MV-4-11 (cell line): ENCODE data around the gene AMN.

Source experiments
- DNase-seq: peaks from one replicate; lab custom pipeline; 2025; lab: John Stamatoyannopoulos, UW

The AMN gene

DNA sequence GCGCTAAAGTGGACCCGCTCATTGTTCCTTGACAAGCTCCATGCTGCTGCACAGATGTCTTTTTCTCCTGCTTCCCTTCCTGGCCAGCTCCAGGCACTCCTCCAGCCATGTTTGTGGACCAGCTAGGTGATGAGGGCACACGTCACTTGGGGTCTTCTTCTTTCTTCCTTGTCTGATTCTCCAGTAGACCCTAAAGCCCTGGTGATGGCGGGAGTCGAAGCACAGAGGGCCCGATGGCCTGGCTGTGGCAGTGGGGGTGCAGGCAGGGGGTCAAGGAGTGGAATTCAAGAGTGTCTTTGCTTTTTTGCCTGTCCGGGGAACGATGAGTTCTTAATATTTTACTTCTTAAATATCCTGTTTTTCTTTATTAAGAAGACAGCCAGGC, 23.0 kb upstream of the AMN start:
- no peak for DNase-seq

DNA sequence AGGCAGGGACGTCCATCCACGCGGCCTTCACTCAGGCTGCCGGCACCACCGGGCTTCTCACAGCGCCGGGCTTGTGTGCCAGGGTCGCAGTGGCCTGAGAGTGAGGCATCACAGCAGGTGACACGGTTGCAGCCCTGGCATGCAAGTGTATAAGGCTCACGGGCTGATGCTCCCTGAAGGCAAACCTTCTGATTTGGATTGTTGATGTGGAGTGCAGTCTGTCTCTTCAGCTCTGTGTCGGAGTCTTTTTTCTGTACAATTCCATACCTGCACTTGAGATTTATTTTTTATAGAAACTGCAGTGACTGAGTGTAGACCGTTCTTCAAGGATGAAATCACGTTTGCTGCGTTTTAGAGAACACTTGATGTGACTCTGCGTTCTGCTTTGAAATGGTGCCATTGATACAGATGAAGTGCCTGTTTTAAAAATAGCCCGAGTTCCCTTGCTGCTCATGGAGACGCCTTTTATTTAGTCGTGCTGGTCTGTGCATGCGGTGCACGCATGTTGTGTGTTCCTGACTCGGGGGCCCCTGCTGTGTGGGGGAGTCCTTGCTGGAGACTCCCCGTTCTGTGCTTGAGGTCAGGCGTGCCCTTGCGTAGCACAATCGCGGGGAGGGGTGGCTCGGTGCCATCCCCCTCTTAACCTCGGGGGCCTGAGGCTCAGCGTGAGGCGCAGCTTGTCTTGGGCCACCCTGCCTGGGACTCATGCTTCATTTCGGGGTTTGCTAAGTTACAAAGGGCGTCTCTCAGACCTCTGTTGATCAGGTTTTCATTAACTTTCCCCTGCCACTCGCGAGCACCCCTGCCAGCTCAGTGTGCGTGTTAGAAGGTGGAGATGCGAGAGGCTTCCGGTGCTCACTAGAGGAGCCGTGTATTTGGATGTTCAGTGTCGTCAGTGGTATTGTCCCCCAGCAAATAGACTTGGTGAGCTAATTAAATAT, 21.6 kb upstream of the AMN start:
- no peak for DNase-seq

DNA sequence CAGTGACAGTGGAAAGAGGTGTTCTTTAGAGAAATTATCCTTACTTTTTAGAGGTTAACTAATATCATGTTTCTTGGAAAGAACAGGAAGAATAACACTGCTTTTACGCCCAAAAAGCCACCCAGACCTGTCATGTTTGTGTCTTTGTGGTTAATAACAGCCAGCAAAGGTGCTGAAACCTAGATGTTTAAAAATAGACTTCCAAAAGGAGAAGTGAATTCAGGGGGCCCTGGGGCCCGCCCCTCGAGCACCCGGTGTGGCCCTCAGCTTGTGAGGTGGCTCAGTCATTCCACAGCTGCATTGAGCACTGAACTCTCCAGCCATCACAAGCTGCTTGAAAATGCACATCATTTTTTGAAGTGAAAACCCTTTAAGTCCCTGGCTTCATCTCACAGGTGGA, 20.8 kb upstream of the AMN start:
- peak; percentile 49 for DNase-seq

DNA sequence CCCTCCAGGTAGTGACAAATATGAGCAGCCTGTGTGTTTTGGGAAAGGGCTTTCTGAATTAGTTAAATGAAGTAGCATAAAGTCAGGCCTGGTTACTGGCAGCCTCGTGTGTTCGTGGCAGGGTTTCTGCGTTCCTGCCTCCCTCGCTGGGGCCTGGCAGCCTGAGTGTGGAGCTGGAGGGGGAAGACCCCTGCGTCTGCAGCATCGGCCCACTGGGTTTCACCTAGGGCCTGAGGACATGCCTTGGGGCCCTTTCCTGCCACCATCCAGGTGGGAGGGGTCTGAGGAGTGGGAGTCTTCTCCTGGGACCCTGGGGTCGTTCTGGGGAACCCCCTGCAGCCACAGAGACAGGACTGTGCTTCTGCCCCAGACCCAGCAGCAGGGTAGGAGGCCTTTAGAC, 20.4 kb upstream of the AMN start:
- no peak for DNase-seq

DNA sequence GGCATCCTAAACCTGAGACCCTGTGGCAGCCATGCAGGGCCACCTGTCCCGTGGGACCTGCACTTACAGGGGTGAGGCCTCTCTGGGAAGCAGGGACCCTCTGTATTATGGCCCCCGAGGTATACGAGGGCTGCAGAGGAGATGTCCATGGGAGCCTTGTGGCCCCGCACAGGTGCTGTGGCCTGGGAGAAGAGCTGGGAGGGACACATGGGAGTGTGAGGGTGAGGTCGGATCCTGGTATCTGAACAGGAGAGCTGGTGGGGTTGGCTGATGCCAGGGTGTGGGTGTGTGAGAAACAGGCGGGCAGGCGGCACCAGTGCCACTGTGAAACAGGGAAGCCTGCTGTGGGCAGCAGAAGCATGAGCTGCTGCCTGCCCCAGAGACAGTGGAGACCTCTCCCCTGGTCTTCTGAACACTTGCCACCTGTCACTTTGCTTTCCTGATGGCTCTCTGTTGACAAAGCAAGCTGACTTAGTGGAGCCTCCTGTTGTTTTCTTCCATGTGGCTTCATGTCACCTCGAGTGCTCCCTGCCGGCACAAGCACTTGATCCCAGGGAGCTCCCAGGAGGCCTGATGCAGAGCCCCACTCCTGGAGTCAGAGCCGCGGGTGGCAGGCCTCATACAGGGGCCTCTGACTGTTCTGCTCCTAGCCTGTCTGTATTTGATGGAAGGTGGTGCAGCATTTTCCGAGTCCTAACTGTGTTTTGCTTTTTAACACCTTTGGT, 19.8 kb upstream of the AMN start:
- DNase-seq = no peak

DNA sequence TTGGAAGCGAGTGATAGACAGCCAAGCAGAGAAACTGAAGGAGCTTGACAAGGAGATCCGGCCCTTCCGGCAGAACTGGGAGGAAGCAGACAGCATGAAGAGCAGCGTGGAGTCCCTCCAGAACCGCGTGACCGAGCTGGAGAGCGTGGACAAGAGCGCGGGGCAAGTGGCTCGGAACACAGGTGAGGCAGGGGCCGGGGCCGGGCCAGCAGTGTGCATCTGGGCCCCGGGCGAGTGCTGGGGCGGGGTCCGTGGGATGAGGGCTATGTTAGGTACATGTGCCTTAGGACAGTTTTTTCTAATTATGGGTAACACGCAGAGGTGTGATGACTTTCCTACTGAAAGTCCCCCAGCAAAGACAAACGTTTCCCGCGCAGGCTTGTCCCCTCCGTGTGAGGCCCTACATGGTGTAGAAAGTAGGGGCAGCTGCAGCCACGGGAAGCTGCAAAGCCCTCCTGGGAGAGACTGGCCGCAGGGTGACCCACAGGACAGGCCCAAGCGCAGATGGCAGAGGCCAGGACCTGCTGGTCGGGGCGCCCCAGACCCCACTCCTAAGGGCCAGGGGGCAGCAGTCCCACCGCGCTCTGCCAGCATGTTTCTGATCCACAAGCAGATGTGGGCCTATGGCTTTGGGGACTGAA, 19.1 kb upstream of the AMN start:
- no peak for DNase-seq

DNA sequence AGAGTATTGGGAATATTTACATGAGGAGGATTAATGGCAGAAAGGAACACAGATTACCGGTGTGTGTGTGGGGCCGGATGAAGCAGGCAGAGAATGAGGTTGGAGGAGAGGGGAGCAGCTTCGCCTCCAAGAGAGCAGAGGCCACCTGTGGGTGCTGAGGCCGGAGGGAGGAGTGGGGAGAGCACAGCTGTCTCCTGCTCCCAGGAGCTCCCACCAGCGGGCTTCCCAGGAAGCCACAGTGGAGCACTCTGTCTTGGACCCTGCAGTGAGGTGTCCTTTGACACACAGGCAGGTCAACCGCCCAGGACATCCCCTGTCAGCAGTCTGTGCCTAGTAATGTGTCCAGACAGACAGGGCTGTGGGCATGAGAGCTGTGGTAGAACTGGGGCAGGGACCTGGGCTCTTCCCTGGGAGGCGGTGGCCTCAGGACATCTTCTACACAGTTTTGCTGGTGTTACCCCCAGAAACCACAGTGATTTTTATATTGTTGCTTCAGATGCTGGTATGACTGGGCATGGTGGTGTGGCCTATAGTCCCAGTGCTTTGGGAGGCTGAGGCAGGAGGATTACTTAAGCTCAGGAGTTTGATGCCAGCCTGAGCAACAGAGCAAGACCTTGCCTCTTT, 18.5 kb upstream of the AMN start:
- no peak for DNase-seq

DNA sequence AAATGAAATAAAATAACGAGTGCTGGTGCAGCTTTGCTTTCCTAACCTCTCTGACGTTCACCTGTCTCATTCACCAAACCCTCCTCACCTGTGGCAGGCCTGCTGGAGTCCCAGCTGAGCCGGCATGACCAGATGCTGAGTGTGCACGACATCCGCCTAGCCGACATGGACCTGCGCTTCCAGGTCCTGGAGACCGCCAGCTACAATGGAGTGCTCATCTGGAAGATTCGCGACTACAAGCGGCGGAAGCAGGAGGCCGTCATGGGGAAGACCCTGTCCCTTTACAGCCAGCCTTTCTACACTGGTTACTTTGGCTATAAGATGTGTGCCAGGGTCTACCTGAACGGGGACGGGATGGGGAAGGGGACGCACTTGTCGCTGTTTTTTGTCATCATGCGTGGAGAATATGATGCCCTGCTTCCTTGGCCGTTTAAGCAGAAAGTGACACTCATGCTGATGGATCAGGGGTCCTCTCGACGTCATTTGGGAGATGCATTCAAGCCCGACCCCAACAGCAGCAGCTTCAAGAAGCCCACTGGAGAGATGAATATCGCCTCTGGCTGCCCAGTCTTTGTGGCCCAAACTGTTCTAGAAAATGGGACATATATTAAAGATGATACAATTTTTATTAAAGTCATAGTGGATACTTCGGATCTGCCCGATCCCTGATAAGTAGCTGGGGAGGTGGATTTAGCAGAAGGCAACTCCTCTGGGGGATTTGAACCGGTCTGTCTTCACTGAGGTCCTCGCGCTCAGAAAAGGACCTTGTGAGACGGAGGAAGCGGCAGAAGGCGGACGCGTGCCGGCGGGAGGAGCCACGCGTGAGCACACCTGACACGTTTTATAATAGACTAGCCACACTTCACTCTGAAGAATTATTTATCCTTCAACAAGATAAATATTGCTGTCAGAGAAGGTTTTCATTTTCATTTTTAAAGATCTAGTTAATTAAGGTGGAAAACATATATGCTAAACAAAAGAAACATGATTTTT, 17.1 kb upstream of the AMN start:
- DNase-seq = no peak

DNA sequence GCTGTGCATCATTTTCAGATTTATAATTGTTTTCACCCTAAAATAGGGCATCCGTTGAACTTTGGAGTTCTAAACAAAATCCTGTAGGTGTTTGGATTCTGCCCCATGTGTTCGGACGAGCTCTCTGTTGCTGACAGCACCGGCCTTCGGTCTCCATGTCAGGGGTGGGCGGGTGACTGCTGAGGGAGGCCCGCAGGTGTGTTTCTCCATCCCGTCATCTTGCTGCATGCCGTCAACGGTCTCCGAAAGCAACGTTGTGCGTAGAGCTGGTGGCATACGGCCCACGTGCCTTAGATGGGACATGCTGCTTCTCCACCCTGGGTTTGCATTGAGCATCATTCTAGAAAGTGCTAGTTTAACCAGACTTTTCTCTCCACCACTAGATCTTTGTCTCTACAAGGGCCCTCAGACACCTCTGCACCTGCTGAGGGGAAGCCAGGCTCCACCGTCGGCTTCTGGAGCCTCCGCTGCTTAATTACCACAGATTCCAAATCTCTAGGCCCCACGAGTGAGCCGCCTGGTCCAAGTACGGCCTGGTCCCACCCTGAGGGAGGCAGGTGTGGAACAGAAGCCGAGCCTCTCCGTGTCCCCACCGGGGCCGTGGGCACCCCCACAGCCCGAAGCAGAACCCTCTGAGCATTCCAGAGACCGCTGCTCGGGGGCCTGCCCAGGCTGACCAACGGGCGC, 15.7 kb upstream of the AMN start:
- no peak for DNase-seq

DNA sequence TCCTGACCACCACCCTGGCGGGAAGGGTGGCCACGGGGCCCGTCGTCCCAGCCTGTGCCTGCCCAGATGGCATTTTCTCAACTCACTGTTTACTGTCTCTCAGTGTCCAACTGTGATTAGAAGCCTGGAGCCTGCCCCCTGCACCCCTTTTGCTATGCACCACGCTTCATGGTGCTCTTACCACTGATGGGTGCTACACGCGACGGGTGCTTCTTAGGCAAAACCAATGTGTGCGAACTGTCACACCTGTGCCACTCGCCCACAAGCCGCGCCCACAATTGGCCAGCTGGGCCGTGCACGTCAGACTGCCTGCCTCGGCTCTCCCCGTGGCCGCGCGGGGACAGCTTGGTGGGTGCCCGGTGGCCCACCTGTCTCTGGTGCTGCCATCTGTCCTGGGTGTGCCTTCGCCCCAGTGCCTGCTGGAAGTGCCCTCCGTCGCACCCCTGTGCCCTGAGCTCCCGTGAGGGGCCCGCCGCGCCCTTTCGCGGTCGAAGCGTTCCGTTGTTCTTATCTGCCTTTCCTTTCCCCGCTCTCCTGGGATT, 15.1 kb upstream of the AMN start:
- DNase-seq = no peak

DNA sequence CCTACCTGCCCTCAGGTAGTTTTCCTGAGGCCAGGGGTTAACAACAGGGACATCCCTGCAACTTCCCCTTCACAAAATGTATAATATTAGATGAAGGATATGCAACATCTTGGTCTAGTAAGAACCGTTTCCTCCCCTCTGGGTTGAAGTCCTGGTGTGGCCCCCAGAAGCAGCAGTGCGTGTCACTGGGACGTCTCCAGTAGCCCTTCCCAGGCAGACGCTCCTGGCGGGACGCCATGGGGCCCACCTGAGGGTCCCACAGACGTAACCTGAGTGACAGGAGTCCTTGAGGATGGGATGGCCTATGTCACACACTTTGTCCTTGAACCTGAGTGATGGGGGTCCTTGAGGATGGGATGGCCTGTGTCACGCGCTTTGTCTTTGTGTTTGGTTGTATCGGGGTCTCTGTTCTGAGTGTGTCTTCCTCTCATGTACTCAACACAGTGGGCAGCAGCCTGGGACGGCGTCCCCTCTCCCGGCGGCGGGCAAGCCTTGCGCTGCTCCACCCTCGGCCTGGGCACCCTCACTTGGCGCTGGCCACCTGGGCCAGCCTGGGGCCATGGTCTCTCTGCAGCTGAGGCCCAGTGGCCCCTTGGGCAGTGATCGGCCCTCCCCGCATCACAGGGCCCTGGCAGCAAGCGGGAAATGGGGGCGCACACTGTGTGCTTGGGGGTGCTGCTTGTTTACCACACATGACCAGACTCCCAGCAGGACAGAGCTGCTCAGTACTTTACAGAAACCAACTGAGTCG, 14.3 kb upstream of the AMN start:
- DNase-seq = no peak

DNA sequence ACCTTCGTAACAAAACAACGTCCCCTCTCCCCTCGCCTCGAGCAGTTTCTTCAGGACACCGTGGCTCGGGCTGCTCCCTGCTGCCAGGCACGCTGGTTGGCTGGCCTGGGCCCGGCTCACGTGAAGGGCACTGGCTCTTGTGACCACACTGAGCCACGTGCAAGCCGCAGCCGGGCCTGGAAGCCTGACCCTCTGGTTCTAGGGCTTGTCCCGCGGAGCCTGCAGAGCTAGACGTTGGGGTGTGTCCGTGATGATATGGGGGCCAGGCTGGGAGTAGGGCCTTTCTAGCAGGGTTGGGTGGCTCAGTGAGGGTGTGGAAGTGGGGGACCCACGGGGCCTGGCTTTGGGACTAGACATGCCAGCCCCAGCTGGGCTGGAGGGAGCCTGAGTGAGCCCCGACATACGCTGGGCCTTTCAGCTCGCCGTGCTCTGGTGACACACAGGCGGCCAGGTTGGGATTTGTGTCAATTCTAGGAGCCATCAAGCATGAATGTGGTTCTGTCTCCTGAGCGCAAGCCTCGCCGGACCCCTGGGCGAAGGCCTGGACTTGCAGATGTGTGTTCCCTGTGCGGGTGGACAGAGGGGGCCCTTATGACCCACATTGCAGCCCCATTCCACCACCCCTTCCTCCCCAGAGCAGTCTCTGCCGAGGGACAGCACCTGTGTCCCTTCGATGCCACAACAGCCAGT, 13.6 kb upstream of the AMN start:
- DNase-seq = no peak

DNA sequence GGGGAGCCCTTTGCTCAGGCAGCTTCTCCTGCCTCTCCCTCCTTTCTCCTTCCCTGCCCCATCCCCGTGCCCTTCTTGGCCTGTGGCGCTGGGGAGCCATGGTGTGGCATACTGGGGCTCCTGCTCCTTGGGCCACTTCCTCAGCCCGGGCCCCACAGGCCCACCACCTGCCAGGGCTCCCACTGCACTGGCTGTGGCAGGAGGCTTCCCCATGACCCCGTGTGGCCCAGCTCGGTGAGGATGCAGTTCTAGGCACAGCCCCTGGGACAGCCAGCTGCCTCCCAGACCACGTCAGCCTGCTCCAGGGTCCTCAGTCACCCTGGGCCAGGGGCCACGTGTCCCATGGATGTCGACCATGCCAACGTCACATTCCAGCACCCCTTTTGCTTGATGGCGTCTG, 13.0 kb upstream of the AMN start:
- no peak for DNase-seq

DNA sequence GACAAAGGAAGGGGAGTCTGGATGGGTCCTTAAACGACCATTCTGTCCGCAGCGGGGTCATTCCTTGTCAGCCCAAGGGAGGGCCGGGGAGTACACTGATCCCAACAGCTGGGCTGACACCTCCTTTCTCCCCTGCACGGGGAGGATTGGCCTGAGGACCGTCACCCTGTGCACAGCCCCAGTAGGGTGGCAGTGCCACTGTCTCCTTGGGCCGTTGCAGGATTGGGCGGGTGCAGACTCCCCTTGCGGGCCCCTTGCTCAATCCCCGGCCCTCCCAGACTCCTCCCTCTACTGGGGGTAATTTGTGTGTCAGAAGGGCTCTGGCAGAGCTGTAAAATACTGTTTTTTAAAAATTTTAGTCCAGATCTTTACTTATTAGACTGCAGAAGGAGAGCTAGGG, 12.6 kb upstream of the AMN start:
- no peak for DNase-seq

DNA sequence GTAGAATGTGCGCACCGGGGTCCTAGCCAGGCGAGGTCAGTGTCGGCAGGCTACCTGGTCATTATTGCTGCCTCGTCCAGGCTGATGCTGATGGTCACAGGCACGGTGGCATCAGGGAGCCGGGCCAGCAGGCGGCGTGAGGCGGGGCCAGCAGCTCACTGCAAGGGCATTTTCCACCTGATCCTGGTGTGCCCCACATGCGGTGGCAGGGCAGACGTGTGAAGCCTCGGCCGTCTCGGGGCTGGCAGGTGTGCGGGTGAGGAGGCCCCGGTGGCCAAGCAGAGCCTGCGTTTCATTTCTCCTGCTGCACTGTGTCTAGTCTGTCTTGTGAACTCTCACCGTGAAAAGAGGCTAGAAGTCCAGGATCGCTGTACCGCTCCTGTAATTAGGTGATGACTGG, 12.0 kb upstream of the AMN start:
- no peak for DNase-seq

DNA sequence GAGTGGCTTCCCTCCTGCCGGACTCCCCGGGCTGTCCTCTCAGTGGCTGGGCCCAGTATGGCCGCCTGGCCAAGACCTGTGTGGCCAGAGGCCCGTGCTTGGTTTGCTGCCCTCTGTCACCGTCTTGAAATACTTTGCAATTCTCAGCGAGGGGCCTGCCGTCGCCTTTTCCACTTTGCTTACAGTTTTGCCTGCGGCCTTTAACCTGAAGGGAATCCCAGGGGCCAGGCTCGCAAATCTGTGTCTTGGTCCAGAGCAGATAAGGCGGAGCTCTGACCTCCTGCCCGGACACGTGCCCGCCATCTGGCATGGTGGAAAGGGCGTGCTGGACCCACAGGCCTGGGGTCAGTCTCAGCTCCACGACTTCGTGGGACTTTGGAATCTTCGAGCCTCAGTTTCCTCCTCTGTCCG, 10.9 kb upstream of the AMN start:
- no peak for DNase-seq

DNA sequence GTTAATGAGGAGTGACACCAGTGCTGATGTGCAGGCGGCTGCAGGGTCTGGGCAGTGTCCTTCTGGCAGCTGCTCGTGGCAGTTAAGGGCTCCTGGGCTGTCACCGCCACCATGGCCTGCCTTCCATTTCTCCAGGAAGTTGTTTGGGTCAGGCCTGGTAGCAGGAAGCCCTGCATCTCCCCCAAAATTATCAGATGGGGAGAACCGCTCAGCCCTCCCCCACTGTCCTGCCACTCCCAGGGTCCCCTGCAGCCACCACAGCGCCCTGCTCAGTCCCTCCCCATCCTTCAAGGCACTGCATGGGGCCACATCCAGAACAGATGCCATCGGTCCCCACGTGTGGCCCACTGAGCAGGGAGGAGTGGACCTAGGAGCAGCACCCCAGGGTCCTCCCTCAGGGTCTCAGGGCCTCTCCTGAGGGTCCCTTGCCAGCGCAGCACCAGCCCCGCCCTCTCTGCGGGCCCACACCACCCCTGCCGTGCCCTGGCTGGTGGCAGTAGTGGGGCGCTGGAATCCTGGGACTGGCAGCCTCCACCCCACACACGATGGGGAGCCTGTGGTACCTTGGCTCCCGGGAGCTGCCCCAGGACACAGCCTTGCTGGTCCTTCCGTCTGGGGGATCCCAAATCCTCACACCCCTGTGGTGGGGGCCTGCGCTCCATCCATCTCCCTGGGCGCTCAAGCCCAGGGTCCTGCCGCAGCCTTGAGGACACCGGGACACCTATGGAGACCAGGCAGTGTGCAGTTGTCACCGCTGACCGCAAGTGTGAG, 10.3 kb upstream of the AMN start:
- no peak for DNase-seq
